HEK293T (cell line): ENCODE results near the gene IFIT1.

Experiments used
- ARNT ChIP-seq: fragments of 450-650 bp; IDR thresholded peaks from 2 replicates; pipeline ENCODE4 v1.6.1; 2017; ENCODE audit warnings: mild to moderate bottlenecking
- SP1 ChIP-seq: fragments of 450-650 bp; IDR thresholded peaks from 2 replicates; pipeline ENCODE4 v1.6.1; 2017
- SUZ12 ChIP-seq: fragments of 450-650 bp; IDR thresholded peaks from 2 replicates; pipeline ENCODE4 v1.6.1; 2016; ENCODE audit warnings: mild to moderate bottlenecking
- TARDBP ChIP-seq: fragments of 450-650 bp; IDR thresholded peaks from 2 replicates; pipeline ENCODE4 v1.6.1; 2016
- ZNF384 ChIP-seq: fragments of 450-650 bp; IDR thresholded peaks from 2 replicates; pipeline ENCODE4 v1.6.1; 2016
- TF ChIP-seq, protein P1 (sequence below): fragments of 450-650 bp; IDR thresholded peaks from 2 replicates; pipeline ENCODE4 v1.6.1; 2016

DNA sequence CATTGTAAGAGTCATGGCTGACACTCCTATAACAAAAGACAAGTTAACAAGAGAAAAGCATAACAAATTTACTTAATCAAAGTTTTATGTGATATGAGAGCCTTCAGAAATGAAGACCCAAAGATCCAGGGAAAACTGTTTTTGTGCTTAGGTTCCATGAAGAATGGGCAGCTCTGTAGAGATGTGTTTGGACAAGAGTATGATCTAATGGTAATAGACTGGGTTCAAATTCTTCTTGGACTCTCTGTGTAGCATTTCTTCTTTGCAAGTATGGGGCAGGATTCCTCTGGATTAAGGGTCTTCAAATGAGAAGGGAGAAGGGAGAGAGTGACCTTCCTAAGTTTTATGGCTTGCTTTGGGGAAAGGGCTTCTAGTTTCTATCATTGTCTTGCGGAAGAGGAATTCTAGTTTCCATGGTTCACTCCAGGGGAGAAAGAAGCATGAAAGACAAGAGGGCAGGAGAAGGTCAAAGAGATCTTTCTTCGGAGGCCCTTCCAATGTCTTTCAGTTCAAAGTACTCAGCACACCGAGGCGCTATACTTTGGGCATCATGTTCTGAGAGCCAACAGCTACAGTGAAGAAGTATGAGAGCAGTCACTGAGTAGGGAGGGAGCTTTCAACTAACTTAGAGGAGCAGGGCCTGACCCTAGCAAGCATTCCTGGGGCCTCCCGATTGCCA is 49.2 kb upstream of the IFIT1 start:
- TF ChIP-seq, protein P1, sequence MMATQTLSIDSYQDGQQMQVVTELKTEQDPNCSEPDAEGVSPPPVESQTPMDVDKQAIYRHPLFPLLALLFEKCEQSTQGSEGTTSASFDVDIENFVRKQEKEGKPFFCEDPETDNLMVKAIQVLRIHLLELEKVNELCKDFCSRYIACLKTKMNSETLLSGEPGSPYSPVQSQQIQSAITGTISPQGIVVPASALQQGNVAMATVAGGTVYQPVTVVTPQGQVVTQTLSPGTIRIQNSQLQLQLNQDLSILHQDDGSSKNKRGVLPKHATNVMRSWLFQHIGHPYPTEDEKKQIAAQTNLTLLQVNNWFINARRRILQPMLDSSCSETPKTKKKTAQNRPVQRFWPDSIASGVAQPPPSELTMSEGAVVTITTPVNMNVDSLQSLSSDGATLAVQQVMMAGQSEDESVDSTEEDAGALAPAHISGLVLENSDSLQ = no peak
- TF ChIP-seq SUZ12 = no peak
- TF ChIP-seq ARNT = no peak
- TF ChIP-seq TARDBP = no peak
- TF ChIP-seq ZNF384 = no peak
- TF ChIP-seq SP1 = no peak
